ENCODE results near the gene RFX4. TPM values are rescaled to one million over a fixed set of nuclear protein-coding genes. Genes with fewer than 3 reads are reported as not detected.

RFX4 gene
- total RNA-seq, 4 donors from 2014 or later: not detected

GRCh38 chr12:106719879-106720278 is 137.1 kb downstream of the RFX4 start:
- WGBS: 90% methylated on average over 6 of the region's 6 CpGs
- no peak overlapping the region for H3K4me3 ChIP-seq
- no peaks in the 10 kb centered on the region for H3K9me3 ChIP-seq
- no peak overlapping the region for H3K27ac ChIP-seq (replicated peaks in 1 of 4)
- DNase-seq (ENCODE audit: extremely low spot score): no peak
- TF ChIP-seq EP300 (IDR thresholded peaks at IDR 0.05) (no peak), POLR2AphosphoS5 (IDR thresholded peaks at IDR 0.05) (no peak), POLR2A (IDR thresholded peaks at IDR 0.05; ENCODE audit: low read depth) (no peak)
- TF ChIP-seq, protein P1, sequence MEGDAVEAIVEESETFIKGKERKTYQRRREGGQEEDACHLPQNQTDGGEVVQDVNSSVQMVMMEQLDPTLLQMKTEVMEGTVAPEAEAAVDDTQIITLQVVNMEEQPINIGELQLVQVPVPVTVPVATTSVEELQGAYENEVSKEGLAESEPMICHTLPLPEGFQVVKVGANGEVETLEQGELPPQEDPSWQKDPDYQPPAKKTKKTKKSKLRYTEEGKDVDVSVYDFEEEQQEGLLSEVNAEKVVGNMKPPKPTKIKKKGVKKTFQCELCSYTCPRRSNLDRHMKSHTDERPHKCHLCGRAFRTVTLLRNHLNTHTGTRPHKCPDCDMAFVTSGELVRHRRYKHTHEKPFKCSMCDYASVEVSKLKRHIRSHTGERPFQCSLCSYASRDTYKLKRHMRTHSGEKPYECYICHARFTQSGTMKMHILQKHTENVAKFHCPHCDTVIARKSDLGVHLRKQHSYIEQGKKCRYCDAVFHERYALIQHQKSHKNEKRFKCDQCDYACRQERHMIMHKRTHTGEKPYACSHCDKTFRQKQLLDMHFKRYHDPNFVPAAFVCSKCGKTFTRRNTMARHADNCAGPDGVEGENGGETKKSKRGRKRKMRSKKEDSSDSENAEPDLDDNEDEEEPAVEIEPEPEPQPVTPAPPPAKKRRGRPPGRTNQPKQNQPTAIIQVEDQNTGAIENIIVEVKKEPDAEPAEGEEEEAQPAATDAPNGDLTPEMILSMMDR (IDR thresholded peaks at IDR 0.05): no peak
- no peaks in the 10 kb centered on the region for H3K27me3 ChIP-seq
- H3K36me3 ChIP-seq: no peaks in the 10 kb centered on the region
- no peaks in the 10 kb centered on the region for H3K4me1 ChIP-seq
- intact Hi-C loops (cut with DNase I): no loop called here

DNA sequence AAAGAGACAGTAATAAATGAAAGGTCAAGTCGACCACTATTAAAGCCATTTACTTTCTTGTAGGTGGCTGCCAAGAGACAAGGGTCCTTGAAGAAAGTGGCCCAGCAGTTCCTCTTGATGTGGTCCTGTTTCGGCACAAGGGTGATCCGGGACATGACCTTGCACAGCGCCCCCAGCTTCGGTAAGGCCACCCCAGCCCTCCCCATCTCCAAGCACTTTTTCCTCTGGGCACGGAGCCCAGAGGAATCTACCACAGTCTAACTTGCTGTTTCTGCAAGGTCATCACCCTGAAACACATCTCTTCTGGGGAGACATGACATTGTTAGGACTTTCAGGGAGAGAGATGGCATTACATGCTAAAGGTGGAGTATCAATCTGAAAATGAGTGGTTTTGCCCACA is 137.9 kb downstream of the RFX4 start:
- WGBS: 81% methylated on average over 6 of the region's 6 CpGs
- no peak for DNase-seq (ENCODE audit: extremely low spot score)
- no peak overlapping the region for H3K4me3 ChIP-seq
- no peak overlapping the region for H3K27ac ChIP-seq (replicated peaks in 1 of 4)
- H3K27me3 ChIP-seq: no peaks in the 10 kb centered on the region
- TF ChIP-seq, protein P1 (IDR thresholded peaks at IDR 0.05): no peak
- TF ChIP-seq POLR2A (IDR thresholded peaks at IDR 0.05; ENCODE audit: low read depth) (no peak), POLR2AphosphoS5 (IDR thresholded peaks at IDR 0.05) (no peak), EP300 (IDR thresholded peaks at IDR 0.05) (no peak)
- H3K4me1 ChIP-seq: no peaks in the 10 kb centered on the region
- no peaks in the 10 kb centered on the region for H3K36me3 ChIP-seq
- no peaks in the 10 kb centered on the region for H3K9me3 ChIP-seq
- intact Hi-C loops (cut with DNase I): no loop called here

DNA sequence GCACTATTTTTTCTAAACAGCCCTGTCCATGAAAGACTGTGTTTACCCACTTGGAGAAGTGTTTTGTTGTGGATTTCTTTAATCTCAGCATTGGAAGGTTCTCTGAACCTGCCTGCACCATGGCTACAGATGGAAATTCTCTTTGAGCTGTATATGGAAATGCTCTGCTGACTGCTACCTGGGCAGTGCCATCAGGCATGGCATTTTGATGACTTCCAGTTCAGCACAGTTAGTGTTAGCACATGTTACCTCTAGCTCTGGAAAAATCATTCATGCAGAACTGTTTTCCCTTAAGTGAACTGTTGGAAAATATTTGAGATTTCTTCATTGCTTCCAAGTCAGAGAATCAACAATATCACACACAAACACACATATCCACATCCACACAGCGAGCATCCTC is 139.1 kb downstream of the RFX4 start:
- no peaks in the 10 kb centered on the region for H3K36me3 ChIP-seq
- H3K4me3 ChIP-seq: no peak overlapping the region
- no peaks in the 10 kb centered on the region for H3K27me3 ChIP-seq
- 100% methylated on average over 1 of the region's 1 CpG for WGBS
- no peak overlapping the region for H3K27ac ChIP-seq (replicated peaks in 1 of 4)
- intact Hi-C loops (cut with DNase I): no loop called here
- no peaks in the 10 kb centered on the region for H3K9me3 ChIP-seq
- TF ChIP-seq POLR2A (IDR thresholded peaks at IDR 0.05; ENCODE audit: low read depth) (no peak), EP300 (IDR thresholded peaks at IDR 0.05) (no peak), POLR2AphosphoS5 (IDR thresholded peaks at IDR 0.05) (no peak)
- TF ChIP-seq, protein P1 (IDR thresholded peaks at IDR 0.05): no peak
- no peak for DNase-seq (ENCODE audit: extremely low spot score)
- no peaks in the 10 kb centered on the region for H3K4me1 ChIP-seq

GRCh38 chr12:106722837-106723236 is 140.0 kb downstream of the RFX4 start:
- 64% methylated on average over 3 of the region's 3 CpGs for WGBS
- Histone ChIP-seq H3K4me3 (no peak overlapping the region), H3K9me3 (no peaks in the 10 kb centered on the region), H3K36me3 (no peaks in the 10 kb centered on the region), H3K4me1 (no peaks in the 10 kb centered on the region), H3K27me3 (no peaks in the 10 kb centered on the region), H3K27ac (replicated peaks in 1 of 4) (no peak overlapping the region)
- DNase-seq (ENCODE audit: extremely low spot score): no peak
- TF ChIP-seq POLR2A (IDR thresholded peaks at IDR 0.05; ENCODE audit: low read depth) (no peak), POLR2AphosphoS5 (IDR thresholded peaks at IDR 0.05) (no peak), EP300 (IDR thresholded peaks at IDR 0.05) (no peak)
- TF ChIP-seq, protein P1 (IDR thresholded peaks at IDR 0.05): no peak
- intact Hi-C loops (cut with DNase I): no loop called here

DNA sequence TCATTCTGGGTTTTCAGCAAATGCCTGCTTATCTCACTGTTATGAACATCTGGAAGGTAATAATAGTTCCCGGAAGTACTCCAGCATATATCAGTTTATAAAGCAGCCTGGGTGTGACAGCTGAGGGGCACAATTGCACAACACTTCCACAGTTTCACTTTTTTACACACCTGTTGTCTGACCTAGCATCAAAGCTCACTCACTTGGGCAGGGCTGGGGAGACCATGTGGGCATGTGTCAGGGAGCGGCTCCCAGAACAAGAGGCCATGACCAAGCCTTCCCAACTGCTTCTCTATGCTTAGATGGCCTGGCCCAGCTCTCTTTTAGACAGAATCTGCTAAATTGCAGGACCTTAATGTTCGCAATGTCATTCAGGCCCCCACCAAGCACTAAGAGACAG is 140.6 kb downstream of the RFX4 start:
- H3K27ac ChIP-seq (replicated peaks in 1 of 4): no peak overlapping the region
- H3K4me1 ChIP-seq: no peaks in the 10 kb centered on the region
- 96% methylated on average over 3 of the region's 3 CpGs for WGBS
- no peak overlapping the region for H3K4me3 ChIP-seq
- no peaks in the 10 kb centered on the region for H3K9me3 ChIP-seq
- intact Hi-C loops (cut with DNase I): no loop called here
- TF ChIP-seq, protein P1 (IDR thresholded peaks at IDR 0.05): no peak
- no peak for TF ChIP-seq EP300 (IDR thresholded peaks at IDR 0.05)
- TF ChIP-seq POLR2AphosphoS5 (IDR thresholded peaks at IDR 0.05): no peak
- TF ChIP-seq POLR2A (IDR thresholded peaks at IDR 0.05; ENCODE audit: low read depth): no peak
- DNase-seq (ENCODE audit: extremely low spot score): no peak
- no peaks in the 10 kb centered on the region for H3K27me3 ChIP-seq
- no peaks in the 10 kb centered on the region for H3K36me3 ChIP-seq
